ENCODE results near the gene TNRC6C. TPM values are rescaled to one million over a fixed set of nuclear protein-coding genes. Genes with fewer than 3 reads are reported as not detected.

Gene TNRC6C
- total and polyA plus RNA-seq, 2 of the 13 experiments (the other 11 are each of a cell fraction or from before 2014, with no cell fraction given), result 0.66 to 4.9 TPM

DNA sequence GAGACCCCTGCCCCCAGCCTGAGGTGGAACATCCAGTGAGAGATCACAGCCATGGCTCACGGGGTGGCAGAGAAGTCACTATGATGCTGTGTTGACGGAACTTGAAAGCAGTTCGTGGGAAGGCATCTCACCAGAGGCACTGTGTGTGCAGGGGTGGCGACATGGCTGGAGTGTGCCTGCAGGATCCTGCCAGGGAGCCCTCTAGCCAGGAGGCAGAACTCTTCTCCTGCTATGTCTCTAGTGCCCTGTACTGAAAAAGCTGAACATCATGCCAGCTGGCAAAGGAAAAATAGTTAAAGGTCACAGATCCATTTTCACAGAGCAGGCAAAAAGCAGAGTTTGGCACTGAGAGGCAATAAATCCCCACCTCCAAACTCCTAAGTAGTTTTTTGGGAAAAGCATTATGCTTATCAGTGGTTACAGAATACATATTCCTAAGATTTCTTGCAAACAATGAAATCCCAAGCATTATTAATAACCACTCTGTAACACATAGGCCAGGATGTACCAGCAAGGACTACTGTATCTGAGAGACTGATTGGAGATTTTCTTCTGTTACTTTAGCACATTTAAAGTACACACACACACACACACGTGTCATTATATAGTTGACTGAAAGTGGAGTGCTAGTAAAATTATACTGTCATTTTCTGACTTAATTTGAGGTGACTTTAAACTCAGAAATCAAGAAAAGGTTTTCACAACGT lies 36.8 kb downstream of the TNRC6C start:
- H3K79me2 ChIP-seq (ENCODE audit: insufficient read depth, low read length), result no peaks in the 10 kb centered on the region
- no peak overlapping the region for H3K4me2 ChIP-seq (ENCODE audit: low read depth, low read length)
- TF ChIP-seq MED8 (CRISPR knock-in tag; IDR thresholded peaks at IDR 0.05; ENCODE audit: insufficient replicate concordance), result no peak
- no peaks in the 10 kb centered on the region for H3K36me3 ChIP-seq (replicated peaks in 1 of 2; ENCODE audit: control insufficient read depth in 1 of 2, insufficient read depth in 2 of 2, low read length in 2 of 2)
- no peak for ATAC-seq
- H3K9me3 ChIP-seq (ENCODE audit: low read length), result no peaks in the 10 kb centered on the region
- in situ Hi-C loops (cut with HindIII; ENCODE audit: extremely low pct_ligation_motif_present, low pct_unique_long_range_greater_than_20kb), result no loop called here
- H3K4me1 ChIP-seq (ENCODE audit: insufficient read depth, low read length), result no peaks in the 10 kb centered on the region
- ChIA-PET CTCF (ENCODE audit: low intra/inter-chr PET ratio, low total read pairs) (no interaction called here), POLR2A (no interaction called here)
- H3K27me3 ChIP-seq (ENCODE audit: control insufficient read depth in 1 of 2, insufficient read depth in 2 of 2, low read length in 2 of 2), result no peaks in the 10 kb centered on the region
- no peak overlapping the region for H3K27ac ChIP-seq (ENCODE audit: extremely low read length, insufficient read depth, low read length)
- no peak for DNase-seq (ENCODE audit: low spot score)
- FAIRE-seq, result no peak
- intact Hi-C loops (cut with micrococcal nuclease; ENCODE audit: unreplicated experiment), result no loop called here
- H2AFZ ChIP-seq (ENCODE audit: low read length), result no peak overlapping the region
- H3K9ac ChIP-seq (ENCODE audit: insufficient read depth, low read depth, low read length), result no peak overlapping the region
- H3K4me3 ChIP-seq (replicated peaks in 1 of 3; ENCODE audit: insufficient read depth in 1 of 3, low read depth in 2 of 3, low read length in 3 of 3), result no peak overlapping the region
- no TSS peak for BruUV-seq (replicated peaks)
- H4K20me1 ChIP-seq (ENCODE audit: insufficient read depth, low read length), result no peaks in the 10 kb centered on the region
- WGBS (ENCODE audit: low lambda C conversion rate), result 88% methylated on average over 6 of the region's 6 CpGs

DNA sequence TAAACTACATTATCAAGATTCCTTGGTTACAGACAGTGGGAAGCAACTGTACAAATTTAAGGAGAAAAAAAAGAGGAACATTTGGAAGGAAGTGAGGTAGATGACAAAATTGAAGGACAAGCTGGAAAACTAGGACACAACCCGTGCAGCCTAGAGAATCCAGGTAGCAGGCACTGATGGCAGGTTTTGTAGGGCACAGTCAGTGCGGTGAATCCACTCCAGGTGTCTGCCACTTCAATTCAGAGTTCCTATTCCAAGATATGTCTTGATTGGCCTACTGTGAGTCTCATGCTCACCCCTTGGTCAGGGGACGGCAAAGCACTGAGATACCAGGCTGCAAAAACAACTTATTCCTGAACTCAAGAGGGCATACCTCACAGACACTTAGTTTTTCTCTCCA lies 37.8 kb downstream of the TNRC6C start:
- WGBS (ENCODE audit: low lambda C conversion rate), result 99% methylated on average over 3 of the region's 3 CpGs
- in situ Hi-C loops (cut with HindIII; ENCODE audit: extremely low pct_ligation_motif_present, low pct_unique_long_range_greater_than_20kb), result no loop called here

More for the DNA sequence above, 37.8 kb downstream of the TNRC6C start:
- TF ChIP-seq ZNF335 (CRISPR knock-in tag; IDR thresholded peaks at IDR 0.05) (no peak), EHMT2 (IDR thresholded peaks at IDR 0.05; ENCODE audit: borderline replicate concordance, low read depth, low read length) (no peak), JUN (CRISPR knock-in tag; IDR thresholded peaks at IDR 0.05) (no peak), PAWR (CRISPR knock-in tag; IDR thresholded peaks at IDR 0.05; ENCODE audit: borderline replicate concordance) (no peak), CHD2 (IDR thresholded peaks at IDR 0.05; ENCODE audit: low read depth, low read length) (no peak)
- TF ChIP-seq, protein P1, sequence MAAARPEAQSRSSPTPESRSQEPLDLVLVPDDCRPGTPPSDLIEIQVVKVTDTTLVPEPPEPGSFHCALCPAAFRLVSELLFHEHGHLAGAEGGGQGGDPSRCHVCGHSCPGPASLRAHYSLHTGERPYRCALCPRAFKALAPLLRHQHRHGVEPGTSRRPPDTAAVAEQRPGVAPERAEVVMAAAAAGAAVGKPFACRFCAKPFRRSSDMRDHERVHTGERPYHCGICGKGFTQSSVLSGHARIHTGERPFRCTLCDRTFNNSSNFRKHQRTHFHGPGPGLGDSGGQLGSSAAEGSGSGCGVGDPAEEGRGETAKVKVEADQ (CRISPR knock-in tag; IDR thresholded peaks at IDR 0.05; ENCODE audit: borderline replicate concordance), result no peak
- TF ChIP-seq, protein P2, sequence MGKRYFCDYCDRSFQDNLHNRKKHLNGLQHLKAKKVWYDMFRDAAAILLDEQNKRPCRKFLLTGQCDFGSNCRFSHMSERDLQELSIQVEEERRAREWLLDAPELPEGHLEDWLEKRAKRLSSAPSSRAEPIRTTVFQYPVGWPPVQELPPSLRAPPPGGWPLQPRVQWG (CRISPR knock-in tag; IDR thresholded peaks at IDR 0.05; ENCODE audit: borderline replicate concordance, low read depth), result no peak
- TF ChIP-seq, protein P3, sequence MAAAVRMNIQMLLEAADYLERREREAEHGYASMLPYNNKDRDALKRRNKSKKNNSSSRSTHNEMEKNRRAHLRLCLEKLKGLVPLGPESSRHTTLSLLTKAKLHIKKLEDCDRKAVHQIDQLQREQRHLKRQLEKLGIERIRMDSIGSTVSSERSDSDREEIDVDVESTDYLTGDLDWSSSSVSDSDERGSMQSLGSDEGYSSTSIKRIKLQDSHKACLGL (CRISPR knock-in tag; IDR thresholded peaks at IDR 0.05), result no peak
- TF ChIP-seq, protein P4, sequence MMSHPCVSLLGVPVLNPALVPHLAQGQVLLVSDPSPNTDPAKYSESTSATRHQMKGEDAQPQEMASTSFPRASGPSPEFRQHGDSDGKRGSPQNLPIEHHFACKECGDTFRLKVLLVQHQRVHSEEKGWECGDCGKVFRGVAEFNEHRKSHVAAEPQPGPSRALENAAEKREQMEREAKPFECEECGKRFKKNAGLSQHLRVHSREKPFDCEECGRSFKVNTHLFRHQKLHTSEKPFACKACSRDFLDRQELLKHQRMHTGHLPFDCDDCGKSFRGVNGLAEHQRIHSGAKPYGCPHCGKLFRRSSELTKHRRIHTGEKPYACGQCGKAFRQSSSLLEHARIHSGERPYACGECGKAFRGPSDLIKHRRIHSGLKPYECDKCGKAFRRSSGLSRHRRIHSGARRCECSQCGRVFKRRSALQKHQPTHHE (CRISPR knock-in tag; IDR thresholded peaks at IDR 0.05; ENCODE audit: borderline replicate concordance), result no peak
- BruUV-seq (replicated peaks), result no TSS peak
- H3K36me3 ChIP-seq (replicated peaks in 1 of 2; ENCODE audit: control insufficient read depth in 1 of 2, insufficient read depth in 2 of 2, low read length in 2 of 2), result no peaks in the 10 kb centered on the region
- intact Hi-C loops (cut with micrococcal nuclease; ENCODE audit: unreplicated experiment), result no loop called here
- H3K9me3 ChIP-seq (ENCODE audit: low read length), result no peaks in the 10 kb centered on the region
- no peaks in the 10 kb centered on the region for H3K79me2 ChIP-seq (ENCODE audit: insufficient read depth, low read length)
- H3K4me3 ChIP-seq (replicated peaks in 1 of 3; ENCODE audit: insufficient read depth in 1 of 3, low read depth in 2 of 3, low read length in 3 of 3), result no peak overlapping the region
- ChIA-PET CTCF (ENCODE audit: low intra/inter-chr PET ratio, low total read pairs) (no interaction called here), POLR2A (no interaction called here)
- FAIRE-seq (no peak), ATAC-seq (no peak), DNase-seq (ENCODE audit: low spot score) (no peak)
- H3K4me2 ChIP-seq (ENCODE audit: low read depth, low read length), result no peak overlapping the region
- H3K27me3 ChIP-seq (ENCODE audit: control insufficient read depth in 1 of 2, insufficient read depth in 2 of 2, low read length in 2 of 2), result no peaks in the 10 kb centered on the region
- no peak overlapping the region for H3K27ac ChIP-seq (ENCODE audit: extremely low read length, insufficient read depth, low read length)
- no peaks in the 10 kb centered on the region for H4K20me1 ChIP-seq (ENCODE audit: insufficient read depth, low read length)
- no peak overlapping the region for H3K9ac ChIP-seq (ENCODE audit: insufficient read depth, low read depth, low read length)
- no peaks in the 10 kb centered on the region for H3K4me1 ChIP-seq (ENCODE audit: insufficient read depth, low read length)
- no peak overlapping the region for H2AFZ ChIP-seq (ENCODE audit: low read length)
